NCI-H1105 (cell line): ENCODE data around the gene KCNQ2.

Experiments used
- DNase-seq: peaks from one replicate; lab custom pipeline; 2025; lab: John Stamatoyannopoulos, UW

KCNQ2 gene

DNA sequence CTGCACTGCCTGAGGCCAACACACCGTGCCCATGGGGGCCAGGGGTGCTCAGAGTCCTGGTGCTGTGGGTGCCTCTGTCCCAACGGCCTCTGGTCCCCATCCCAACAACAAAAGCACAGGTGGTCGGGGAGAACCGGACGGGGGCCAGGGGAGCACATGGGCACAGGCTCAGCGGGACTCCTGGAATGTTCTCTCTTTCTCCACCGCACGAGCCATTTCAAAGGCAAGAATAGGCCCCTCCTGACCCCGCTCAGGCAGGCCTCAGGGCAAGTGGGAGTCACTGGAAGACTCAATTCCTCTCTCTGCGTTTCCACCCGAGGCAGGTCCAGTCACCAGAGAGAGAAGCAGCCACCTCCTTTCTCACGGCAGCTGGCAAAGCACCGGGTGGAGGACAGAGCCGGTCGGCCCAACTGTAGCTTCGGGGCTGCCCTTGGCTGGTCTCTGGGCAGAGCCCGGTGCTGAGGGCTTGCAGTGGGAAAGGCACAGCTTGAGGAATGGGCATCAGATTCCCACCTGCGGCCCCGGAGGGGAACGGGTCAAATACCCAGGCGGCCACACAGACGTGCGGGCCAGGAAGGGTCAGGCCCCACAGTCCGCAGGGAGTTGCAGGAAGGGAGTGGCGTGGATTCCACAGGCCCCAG is 55.2 kb downstream of the KCNQ2 start:
- DNase-seq = no peak

DNA sequence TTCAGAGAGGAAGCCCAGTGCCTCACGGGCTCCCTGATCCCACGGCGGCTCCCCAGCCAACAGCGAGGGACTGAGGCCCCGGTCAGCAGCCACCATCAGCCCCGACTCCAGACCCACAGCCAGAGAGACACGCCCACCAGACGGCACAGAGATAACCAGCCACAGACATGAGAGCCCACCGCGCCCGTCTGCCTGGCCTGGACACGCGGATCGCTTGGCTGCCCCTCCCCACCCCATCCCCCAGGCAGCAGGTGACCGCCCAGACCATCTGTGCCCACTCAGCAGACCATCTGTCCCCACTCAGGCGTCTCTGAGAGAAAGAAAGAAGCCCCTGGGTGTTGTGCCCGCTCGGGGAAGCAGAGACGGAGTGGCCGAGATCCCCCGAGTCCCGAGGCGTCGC is 55.8 kb downstream of the KCNQ2 start:
- no peak for DNase-seq

DNA sequence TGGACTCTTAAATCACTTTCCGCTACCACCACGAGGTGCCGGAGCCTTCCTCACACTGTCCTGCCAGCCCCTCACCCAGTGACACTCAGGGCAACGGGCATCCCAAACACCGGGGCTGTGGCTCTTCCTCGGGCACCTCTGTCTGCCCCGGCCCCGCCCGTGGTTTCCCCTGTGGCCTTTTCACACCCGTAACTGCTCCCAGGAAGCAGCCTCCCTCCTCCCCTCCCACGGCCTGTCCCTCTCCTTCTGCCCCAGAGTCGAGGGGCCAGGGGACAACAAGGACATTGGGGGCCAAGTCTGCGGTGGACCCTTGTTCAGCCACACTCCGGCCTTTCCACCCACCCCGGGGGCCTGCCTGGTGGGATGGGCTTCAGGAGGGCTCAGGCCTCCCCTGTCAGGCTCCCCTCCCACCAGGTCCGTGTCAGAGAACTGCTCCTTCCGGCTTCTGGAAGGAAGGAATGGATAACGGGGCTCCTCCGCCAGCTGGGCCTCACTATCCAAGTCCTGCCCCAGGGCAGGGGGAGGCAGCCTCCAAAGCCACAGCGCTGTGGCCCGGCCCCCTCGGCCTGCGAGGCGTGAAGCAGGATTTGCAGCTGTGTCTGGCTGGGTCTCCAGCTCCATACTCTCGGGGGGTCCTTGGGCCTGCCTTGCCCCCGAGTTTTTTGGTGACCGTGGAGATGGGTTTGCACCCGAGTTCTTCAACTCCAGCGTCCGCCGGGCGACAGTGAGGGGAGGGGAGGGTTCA is 56.6 kb downstream of the KCNQ2 start:
- DNase-seq = no peak

DNA sequence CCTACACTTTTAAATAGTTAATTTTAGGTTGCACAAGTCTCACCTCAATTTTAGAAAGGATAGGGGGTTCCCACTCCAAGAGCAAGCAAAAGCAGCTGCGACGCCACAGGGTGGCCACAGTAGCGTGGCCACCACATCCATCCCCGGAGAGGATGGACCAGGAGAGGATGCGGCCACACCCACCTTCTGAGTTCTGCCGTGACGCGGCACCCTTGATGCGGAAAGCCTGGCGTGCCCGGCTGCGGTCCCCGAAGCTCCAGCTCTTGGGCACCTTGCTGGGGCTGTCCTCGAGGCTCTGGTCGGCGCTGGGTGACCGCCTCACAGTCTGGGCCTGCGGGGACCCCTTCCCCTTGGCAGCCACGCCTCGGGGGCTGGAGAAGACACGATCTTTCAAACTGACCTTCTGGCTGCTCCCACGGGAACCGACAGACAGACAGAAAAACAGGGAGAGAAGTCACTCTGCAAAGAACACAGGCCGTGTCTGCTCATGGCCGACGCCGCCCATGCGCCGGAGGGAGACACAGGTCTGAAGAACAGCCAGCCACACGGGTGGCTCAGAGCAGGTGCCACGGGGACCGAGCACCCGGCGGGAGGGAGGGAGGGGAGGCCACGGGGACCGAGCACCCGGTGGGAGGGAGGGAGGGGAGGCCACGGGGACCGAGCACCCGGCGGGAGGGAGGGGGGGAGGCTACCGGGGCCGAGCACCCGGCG is 57.6 kb downstream of the KCNQ2 start:
- DNase-seq = no peak

DNA sequence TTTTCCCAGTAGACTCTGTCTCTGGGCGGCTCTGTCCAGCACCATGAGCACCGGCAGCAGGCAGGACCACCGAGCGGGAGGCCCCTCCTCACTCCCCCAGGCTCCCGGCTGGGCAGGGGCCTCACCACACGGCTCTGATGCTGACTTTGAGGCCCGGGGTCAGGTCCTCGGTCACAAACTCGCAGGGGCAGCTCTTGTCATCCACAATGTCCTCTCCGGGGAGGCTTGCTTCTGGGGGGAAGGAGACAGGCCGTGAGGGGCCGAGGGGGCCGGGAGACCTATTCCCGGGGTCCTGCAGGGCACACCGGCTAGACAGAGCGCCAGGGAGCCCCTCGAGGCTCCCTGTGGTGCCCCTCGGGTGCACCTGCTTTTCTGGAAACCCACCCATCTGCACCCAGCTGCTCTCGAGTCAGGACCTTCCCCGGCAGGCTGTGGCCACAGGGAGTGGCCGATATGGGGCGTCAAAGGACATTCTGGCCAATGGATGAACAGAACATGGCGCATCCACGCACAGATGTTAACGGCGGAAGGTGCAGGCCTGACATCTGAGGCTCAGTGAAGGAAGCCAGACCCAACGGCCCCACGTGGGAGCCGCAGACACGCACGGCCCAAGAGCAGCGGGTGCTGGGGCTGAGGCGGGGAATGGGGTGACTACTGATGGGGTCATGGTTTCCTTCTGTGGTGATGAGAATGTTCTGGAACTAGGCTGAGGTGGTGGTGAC is 58.3 kb downstream of the KCNQ2 start:
- DNase-seq = no peak

DNA sequence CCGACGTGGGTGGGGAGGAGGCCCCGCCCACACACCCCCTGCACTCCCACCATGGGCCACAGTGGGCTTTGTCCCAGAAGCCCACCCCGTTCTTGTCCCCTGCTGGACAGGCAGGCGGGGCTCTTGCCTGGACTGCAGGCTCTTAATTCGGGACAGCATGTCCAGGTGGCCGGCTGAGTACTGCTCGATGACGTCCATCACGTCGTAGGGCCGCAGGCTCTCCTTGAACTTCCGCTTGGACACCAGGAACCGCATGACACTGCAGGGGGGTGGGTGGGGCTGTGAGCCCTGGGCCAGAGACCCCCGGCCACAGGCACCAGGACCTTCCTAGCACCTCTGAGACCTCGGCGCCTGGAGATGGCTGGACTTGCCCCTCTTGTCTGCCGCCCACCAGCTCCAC is 59.1 kb downstream of the KCNQ2 start:
- no peak for DNase-seq

DNA sequence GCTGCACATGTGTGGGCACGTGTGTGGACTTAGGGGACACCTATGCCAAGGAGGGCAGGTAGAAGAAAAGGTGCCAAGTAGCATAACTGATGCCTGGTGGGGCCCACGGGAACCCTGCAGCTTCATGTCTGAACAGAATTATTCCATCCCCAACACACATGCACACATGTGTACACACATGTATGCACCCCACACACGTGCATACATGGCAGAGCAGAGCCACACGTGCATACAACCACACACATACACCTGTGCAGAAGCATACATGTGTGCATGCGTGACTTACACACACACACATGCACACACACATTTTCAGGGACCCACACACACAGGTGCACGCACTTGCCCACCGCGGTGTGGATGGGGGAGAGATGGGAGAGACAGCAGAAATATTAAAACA is 59.6 kb downstream of the KCNQ2 start:
- no peak for DNase-seq

DNA sequence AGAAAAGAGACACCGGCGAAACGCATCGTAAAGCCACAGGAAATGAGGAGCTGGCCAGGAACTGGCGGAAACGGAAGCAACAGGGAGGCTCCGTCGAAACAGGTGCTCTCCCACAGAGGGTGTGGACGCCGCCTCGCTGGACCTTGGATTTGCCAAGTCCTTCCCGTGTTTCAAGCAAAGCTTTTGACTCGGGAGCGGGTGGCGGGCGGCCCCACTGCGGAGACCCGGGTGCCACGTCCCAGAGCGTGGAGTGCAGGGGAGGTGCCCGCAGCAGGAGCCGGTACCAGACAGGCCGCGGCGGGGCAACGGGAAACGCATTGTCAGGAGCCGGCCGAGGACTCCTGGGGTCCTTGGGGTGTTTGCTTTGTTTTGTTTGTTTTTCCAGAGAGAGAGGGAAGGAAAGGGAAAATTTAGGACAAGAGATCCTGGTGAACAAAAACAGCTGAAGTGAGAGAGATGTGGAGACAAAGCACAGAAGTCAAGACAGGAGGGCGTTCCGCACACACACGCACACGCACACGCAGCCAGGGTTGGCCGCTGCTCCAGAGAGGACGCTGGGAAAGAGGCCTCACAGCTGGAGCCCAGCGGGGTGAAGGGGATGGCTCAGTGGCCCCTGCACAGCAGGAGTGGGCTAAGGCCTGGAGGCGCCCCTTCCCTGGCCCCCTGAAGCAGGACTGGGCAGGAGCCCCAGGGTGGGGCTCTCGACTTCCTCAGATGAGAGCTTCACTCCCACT is 60.4 kb downstream of the KCNQ2 start:
- DNase-seq = no peak

DNA sequence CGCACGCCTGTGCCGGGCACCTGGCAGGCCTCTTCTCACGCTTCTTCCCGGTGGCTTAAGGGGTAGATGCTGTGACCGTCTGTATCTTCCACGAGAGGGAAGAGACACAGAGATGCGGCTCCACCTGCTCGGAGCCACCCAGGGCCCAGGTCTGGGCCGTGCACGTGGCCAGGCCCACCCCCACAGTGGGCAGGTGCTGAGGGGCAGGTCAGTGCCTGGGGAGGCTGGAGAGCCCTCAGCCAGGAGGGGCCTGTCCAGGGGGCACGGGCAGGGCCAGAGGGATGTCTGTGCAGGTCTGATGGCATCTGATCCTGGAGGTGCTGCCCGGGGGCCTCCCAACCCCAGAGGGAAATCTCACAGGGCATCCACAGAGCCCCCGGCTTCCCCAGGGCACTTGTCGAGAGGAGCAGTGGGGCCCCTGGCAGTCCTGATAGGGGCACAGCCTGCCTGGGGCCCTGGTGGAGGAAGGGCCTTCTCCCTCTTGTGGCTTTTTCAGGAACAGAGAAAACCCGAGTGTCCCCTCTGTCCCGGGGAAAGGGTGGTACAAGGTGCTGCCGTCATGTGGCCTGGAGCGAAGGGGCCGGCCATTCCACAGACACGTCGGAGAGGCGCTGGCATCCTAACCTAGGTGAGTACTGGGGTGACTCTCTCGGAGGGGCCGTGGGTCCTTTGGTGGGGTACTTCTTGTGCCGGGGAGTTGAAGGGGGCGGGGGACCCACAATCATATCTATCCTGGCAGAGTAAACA is 61.1 kb downstream of the KCNQ2 start:
- DNase-seq = no peak

DNA sequence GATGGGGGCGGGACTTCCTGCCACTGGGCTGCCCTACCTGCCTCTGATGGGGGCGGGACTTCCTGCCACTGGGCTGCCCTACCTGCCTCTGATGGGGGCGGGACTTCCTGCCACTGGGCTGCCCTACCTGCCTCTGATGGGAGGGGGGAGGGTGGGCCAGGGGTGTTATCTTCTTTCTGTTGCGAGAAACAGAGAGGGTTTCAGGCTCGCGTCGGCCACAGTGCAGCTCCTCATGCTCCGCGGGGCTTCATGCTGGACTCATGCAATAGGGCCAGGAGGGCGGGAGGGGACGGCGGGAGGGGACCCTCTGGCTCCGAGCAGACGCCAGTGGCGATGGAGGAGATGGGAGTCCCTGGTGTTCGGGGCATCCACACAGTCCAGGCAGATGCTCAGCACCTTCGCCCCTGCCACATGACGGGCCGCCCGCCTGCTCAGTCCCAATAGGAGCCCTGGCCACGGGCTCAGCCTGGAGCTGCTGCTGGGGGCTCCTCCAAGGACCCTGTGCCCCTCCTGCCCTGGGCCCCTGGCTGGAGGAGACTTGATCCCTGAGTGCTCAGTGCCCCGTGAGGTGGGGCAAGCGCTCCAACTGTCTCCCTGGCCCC is 62.5 kb downstream of the KCNQ2 start:
- no peak for DNase-seq

DNA sequence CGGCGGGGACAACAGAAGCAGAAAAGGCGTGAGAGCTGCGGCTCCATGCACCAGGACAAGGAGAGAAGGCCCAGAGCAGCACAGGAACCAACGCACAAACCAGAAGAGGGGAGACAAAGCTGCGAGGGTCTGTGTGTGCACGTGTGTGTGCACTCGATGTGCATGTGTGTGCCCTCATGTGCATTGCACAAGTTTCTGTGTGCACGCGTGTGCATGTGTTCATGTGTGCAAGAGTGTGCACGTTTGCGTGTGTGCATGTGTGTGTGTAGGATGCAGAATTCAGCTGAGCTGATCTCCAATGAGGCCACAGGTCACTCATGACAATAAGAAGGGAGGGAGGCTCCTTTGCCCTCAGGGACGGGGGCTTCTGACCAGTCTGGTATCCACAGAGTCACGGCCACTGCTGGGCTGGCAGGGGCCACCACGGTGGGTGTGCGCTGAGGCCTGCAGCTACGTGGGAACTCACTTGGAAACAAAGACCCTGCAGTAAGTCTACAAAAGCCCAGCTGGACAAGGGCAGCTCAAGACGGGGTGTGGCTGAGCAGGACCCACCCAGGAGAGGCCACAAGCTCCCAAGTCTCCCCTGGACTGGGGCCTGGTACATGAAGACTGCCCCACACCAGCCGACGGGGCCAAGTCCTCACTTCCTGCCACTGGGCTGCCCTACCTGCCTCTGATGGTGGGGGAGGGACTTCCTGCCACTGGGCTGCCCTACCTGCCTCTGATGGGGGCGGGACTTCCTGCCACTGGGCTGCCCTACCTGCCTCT is 63.2 kb downstream of the KCNQ2 start:
- DNase-seq = no peak

DNA sequence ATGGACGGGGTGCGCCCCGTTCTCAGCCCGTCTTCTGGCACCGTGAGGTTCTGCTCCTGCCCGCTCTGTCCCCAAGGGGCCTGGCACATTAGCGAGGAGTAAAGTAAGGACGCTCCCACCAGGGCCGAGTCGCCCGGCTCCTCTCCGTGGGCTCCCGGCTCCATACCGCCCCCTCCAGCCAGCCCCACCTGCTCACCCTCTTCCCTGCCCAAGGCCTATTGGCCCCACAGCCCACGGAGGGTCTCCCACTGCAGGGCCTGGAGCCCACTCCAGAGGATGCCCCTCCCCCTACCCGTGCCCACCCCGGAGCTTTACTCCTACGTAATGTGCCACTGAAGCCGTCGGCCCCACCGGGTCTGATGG is 63.8 kb downstream of the KCNQ2 start:
- DNase-seq = no peak

DNA sequence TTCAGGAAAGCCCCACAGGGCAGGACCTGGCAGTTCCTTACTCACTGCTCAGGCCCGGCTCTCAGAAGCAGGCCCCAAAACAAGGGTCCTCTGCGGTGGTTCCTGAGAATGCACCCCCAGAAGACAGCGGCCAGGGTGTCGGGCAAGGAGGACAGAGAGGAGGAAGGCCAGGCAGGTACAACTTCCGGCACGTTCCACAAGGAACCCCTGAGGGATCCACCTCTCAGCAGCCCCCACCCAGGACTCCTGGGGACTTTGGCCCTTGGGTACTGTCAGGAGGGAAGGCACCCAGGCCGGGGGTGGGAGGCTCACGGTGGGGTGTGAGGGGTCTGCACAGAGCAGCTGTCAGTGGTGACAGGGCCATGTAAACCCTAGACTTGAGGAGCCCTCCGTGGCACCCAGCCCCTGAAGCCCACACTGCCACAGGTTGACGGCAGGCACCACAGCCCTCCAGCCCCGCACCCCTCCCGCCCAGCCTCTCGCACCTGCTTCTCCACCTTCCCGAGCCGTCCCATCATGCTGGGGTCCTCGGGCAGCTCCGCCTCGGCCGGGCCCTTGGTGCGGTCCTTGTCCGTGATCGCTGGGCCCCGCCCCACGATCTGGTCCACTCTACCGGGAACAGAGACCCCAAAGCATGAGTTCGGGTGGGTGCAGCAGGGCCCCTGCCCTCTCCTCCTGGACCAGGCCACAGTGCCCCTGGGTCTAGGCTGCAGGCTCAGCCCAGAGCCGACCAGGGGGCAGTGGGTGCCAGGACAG is 64.3 kb downstream of the KCNQ2 start:
- DNase-seq = no peak

DNA sequence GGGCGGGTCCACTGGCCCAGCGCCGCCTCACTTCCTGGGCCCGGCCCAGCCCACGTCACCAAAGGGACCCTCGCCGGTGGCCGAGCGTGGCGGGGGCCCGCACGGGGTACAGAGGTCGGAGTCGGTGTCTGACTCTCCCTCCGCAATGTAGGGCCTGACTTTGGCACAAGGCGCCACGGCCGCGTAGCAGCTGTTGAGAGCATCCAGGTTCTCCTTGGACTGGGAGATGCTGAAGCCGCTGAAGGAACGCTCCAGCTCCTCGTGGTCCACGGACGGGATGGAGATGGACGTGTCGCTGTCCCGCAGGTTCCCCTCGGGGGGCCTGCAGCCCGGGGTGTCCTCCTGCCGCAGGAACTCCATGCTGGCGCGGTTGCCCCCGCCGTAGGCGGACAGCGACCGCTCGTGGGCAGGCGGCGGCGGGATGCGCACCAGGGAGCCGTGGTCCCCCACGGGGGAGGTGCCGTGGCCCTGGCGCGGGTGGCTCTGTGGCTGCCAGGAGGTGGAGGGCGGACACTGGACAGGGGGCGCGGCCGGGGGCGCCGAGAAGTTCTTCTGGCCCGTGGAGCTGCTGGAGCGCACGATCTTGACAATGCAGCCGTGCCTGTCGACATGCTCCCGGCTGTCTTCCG is 65.7 kb downstream of the KCNQ2 start:
- no peak for DNase-seq

DNA sequence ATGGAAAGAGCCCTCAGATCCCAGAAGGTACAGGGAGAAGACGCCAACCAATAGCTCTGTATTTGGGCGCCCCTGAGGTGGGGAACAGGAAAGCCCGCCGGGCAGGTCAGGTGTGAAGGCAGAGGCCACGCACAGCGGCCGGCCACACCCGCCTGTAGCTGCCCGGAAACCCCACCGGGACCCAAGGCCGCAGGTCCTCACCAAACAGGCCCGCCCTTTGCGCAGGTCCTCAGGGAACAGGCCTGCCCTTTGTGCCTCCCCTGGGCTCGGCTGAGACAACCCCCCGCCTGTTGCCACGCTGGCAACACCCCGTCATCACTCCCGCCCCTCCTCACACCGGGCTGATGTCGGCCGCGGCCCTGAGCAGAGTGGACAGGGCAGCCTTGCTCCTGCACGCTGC is 66.4 kb downstream of the KCNQ2 start:
- DNase-seq = no peak

DNA sequence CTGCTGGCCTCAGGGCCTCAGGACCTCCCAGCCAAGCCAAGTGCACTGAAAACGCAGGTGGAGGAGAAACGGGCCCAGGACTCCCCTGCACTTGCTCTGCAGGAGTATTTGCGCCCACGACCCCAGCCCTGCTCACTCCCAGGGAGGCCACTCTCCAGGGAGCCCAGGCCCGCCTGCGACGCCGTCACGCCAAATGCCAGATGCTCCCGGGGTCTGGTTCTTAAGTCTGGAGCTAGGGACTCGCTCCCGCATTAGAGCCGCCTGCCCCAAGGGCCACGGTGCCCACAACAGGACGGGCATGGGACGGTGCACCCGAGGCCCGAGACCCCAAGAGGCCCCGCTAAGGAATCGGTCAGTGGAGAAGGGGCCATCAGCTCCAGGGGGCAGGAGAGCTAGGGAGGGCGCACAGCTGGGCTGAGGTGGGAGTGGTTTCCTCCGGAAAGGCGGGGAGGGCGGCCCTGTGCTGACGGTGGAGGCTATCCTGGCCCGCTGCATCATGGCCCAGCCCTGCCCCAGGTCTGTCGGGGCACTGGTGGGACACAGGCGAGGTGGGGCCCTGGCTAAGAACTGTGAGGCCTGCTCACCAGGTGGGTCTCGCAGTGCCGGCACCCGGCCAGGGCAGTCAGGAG is 67.2 kb downstream of the KCNQ2 start:
- no peak for DNase-seq

DNA sequence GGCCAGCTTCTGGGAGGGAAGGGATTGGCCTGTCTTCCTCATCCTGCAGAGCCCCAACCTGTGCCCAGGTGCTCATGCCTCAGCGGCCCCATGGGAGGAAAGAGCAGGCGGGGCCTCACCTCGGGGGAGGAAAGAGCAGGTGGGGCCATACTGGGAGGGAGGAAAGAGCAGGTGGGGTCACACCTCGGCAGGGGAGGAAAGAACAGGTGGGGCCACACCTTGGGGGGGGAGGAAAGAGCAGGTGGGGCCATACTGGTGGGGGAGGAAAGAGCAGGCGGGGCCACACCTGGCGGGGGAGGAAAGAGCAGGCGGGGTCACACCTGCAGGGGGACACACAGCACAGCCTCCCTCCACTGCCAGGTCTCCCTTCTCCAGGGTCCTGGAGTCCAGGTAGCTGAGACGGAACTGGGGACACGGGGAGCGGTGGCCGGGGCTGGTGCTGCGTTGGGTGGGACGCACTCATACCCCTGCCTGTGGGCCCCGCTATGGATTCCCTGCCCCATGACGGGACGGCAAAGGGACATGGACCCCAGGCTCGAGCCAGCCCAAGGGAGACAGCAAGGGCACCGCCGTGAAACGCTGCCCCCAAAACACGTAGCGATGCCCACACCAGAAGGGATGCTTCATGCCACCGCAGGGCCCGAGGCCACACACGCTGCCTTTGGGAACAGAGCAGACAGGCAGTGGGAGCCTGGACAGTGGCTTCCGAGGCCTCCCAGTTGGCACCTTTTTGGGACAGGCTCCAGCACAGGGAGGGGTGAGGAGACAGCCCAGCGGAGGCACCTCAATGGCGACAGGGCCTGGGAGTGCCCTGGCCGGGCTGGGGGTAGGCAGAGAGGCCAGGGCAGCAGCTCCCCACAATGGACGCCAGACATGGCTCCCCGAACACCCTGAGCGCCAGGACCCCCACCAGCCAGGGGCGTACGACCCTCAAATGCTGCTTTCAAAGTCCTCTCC is 68.0 kb downstream of the KCNQ2 start:
- peak; percentile 45 for DNase-seq
